Stimulated activated naive CD4-positive, alpha-beta T cell (primary cell): Measurements from ENCODE around the gene MELTF.

ENCODE experiments used
- DNase-seq, 6 experiments: peaks; one replicate each; lab custom pipeline; 2025; lab: John Stamatoyannopoulos, UW

Gene MELTF

DNA sequence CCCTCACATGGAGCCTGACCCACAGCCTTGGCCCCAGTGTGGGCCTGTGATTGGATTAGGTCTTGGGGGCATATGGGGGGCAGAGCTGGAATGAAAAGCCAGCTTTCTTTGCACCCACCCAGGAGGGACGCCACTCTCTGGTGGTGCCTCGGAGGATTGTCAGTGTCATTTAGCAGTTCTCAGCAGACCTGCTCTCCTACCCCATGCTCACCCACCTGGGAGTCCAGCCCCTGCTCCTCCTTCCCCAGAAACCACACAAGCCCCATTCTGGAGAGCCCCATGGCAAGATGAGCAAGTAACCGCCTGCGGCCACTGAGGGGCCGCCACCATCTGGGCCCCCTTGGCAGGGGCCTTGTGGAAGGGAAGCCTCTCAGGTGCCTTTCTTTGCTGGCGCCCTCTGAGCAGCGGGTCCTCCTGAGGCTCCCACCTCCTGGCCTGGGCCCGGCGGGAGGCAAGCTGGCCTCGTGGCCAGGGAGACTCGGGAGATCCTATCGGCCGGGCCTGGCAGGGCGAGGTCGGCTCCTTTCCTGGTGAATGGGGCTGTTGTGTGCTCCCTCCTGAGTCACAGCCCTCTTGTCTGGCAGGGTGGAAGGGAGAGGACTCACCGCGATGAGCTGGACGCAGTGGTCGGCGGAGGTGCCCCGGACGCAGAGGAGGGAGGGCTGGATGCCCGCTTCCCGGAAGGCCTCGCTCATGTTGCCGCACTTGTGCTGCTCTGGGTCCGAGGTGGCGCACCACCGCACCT is 2.3 kb downstream of the MELTF start:
- no peak for DNase-seq

DNA sequence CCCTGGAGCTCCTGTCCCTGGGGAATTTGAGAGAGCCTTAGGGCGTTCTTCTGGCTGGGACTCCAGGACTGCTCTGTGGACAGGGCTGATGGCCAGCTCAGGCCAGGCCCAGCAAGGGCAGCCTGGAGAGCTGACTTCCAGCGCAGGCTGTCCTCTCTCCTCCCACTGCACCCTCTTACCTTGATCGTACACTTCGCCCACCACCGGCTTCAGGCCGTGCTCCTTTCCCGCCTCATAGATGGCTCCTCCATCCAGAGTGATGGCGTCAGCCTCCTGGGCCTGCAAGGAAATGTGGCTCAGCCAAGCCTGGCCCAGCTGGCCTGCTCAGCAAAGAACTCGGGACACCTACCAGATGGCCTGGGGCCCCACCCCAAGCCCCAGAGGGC is 3.1 kb downstream of the MELTF start:
- no peak for DNase-seq

DNA sequence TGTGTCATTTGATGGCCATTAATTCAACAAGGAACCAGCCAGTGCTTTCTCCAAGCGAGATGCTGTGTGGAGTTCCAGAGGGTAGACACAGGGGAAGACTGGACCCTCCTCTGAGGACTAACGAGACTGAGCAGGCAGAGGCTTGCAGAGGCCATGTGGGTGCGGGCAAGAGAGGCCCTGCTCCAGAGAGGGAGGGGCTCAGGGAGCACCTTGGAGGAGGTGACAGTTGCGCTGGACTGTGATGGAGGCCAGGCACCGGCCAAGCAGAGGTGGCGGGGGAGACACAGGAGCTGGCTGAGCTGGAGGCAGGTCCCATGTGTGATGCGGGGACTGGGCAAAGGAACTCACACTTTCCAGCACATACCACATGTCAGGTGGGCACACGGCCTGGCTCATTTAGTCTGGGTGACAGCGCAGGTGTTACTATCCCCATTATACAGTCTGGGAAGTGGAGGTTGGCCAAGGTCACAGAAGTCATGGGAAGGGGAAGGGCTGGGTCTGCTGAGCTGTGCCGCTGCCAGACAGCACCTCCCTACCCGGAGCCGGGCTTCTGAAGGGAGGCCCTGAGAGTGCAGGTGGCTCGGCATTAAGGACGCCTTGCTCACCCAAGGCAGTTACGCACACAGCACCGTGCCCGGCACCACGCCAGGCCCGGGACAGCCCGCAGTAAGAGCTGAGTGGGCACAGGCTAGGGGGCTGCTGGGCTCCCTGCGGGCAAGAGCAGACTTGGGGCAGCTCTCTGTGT is 3.7 kb downstream of the MELTF start:
- DNase-seq: no peak

DNA sequence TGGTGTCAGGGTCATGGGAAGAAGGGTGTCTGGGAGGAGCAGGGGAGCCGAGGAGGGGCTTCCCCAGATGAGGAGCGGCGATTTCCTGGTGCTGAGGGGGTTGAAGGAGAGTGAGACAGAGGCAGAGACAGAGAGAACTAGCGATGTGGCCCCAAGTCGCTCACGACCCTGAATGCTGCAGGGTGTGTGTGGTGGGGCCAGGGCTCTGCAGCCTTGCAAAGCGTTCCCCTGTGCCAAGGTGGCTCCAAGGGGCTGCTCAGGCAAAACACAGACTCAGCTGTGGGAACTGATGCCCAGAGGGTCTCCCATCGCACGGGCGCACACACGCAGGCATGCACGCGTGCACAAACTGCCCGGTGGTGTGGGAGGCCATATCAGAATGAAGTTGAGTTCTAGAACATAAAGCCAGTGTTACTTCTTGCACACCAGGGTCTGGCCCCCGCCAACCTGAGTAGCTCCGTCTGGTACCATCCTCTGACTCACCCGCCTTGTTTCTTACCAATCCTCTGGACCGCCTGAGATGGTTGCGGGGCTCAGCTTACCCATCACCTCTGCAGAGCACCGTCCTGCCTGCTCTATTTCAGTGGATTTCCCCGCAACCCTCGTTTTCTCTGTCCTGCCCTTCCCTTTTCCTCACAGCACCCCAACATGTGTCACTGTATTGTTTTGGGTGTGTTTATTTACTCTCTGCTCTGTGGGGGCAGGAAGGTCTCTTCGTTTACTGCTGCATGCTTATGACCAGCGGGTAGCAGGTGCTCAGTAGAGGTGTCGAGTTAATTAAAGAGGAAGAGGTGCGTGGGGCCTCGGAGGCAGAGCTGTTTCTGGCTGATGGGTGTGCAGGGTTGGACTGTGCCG is 4.5 kb downstream of the MELTF start:
- DNase-seq: no peak

DNA sequence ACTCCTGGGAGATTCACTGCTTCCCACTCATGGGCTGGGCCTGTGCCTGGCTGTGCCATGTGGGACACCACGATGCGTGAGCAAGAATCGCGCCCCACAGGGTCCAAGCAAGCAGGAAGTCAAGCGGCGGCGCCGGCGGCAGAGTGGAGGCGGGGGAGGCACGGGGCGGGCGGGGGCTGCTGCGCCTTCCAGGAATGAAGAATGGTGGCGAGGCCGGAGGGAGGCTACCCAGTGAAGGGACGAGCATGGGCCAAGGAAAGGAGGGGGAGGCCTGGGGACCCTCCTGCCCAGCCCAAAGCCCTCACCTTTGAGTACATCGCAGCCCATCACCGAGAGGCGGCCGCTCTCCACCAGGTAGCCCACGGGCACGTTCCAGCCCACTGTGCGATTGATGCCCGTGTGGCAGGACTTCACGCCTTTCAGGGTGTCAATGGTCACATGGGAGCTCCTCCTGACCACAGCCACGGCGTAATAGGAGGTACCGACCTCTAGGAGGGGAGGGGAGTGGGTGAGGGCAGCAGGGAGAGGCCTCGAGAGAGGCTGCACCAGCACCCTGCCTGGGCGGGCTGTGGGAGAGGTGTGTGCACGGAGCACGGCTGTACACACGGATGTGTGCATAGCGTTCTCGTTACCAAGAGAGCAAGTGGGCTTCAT is 5.5 kb downstream of the MELTF start:
- no peak for DNase-seq

DNA sequence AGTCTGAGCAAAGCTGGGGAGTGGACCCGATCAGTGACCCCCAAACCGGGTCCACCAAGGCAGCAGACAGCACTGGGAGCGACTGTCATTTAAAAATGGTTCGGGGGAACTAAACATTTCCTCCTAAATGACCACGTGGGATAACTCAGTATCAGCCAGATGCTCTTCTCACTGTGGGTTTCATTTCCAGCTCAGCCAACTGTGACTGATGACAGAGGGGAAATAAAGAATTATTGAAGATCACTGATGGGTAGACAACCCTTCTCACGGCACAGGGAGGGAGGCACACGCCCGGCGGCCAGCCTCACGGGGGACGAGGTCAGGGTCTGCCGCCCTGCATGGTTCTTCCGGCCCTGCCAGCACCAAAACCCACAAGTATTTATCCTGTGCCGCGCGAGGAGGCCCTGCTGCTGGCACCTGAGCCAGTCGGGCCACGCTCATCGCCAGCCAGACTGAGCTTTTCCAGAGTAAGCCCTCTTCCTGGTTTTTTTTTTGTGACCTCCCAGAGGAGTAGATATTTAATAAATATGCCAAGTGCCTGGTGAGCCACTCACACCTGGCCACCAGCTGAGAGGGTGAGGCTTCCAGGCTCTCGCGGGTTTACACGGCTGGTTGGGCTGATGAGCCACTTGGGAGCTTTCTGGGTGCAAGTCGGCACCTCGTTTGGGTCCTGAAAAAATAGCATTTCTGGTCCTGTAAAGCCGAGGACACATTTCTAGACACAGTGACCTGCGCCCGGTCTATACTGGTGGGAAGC is 6.2 kb downstream of the MELTF start:
- no peak for DNase-seq

DNA sequence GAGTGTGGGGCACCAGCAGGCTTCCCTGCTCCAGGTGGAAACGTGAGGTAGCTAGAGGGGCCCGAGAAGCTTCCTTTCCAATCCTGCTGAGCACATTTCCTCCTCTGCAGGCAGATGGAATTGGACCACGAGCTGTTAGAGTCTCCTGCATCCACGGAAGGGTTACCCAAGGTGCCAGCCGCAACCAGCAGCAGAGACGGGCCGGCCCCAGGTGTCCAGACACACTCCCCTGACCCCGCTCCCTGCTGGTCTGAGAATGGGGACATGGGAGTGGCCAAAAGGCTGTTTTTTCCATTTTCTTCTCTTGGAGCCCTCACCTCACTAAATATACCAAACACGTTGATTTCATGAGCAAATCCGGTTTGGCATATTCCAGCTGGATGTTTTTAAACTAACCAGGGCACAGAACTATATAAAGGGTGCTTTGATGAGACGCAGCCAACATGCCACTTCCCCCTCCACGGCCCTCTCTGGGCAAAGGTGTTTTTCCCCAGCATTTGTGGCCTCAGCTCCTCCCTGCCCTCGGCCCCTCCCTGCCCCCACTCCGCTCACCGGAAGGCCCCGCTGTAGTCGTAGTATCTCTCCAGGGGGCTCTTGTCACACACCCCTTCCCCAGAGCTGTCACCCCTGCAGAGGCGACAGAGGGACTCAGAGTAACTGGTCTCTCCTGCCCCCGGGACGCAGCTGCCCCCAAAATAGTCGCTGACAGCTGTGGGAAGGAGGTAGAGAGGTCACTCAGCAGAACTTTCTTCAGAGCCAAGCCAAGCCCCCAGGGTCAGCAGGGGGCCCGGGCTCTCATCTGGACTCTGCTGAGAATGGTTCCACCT is 7.0 kb downstream of the MELTF start:
- no peak for DNase-seq

DNA sequence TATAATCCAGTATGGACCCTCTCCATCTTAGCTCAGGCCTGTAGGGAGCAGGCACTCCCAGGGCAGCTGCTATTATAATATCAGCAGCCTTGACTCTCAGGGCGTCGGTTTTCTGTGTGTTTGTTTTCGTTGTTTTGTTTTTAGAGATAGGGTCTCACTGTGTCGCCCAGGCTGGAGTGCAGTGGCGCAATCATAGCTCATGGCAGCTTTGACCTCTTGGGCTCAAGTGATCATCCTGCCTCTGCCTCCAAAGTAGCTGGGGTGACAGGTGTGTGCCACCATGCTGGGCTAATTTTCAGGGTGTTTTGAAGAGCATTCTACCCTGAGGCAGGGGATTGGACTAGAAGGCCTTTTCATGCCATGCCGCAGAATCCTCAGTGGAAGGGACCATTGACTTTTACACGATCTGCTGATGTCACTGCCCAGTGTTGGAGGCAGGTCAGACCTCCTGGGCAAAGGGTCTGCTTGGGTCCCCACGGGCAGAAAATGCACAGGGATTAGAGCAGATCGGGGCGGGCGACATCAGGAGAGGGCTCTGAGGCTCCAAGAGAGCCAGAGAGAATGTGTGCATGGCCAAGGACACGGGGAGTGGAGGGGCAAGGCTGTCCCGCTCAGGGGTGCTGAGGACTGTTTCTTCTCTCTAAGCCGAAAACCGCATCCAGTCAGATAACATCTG is 7.8 kb downstream of the MELTF start:
- no peak for DNase-seq

DNA sequence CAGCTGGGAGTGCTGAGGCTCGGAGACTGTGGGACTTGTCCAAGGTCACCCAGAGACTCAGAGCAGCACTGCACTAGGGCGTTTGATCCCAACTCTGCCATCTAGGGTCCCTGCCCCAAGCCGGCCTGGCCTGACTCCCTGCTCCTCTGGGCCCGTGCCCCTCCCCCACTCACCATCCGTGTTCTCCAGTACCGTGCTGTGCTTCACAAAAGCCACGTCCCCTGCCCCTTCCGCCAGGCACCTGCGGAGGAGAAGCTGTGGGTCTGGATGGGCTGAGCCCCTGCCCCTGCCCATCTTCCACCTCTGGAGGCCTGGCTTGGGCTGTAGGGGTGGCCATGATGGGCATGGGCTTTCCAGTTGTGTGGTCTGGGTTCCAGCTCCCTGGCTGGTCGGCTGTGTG is 8.4 kb downstream of the MELTF start:
- DNase-seq: no peak

DNA sequence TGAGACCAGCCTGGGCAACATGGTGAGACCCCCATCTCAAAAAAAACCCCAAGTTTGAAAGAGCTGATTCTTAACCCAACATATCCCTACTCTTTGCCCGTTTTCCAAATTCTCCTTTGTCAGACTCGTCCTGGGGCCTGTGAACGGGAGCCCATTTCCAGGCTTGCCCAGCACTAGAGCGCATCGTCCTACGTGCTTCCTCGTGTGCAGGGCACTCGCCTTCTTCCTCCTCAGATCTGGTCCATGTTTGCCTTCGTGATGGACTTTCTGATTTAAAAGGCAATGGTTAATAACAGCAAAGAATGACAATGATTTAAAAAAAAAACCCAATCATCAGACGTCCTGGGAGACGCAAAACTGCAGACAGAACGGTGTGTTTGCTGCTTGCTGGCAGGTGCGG is 10.1 kb downstream of the MELTF start:
- no peak for DNase-seq

DNA sequence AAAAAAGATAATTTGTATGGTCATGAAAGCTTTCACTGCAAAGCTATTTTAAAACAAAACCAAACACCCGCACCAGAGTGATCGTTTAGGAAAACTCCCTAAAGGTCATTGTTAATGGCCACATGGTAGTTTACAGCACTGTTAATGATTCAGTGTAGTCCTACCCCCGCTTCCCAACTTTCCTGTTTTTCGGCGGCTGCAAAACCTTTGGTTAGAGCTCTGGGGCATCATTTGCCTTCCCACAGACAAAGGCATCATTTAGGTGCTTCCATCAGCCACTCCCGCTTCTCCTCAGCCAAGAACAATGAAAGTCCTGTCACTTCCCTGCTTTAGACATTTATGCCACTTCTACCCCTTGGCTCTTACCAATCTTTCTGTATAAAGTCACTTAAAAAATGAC is 10.6 kb downstream of the MELTF start:
- DNase-seq: no peak

DNA sequence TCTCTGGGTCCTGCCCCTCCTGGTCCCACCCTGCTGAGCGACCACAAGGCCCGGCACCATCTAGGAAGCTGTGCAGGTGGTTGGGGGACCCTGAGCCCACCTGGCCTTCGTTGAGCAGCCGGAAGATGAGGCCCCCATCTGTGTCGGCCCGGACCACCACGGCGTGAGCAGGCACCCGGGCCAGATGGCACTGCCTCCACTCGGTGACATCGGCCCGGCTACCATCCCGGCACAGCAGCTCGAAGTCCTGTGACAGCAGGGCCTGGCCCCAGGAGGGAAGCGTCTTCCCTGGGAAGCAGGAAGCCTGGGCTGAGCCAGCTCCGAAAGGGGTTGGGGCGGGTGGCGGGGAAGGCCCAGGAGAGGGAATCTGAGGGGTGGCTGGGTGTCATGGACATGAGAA is 12.6 kb downstream of the MELTF start:
- no peak for DNase-seq

DNA sequence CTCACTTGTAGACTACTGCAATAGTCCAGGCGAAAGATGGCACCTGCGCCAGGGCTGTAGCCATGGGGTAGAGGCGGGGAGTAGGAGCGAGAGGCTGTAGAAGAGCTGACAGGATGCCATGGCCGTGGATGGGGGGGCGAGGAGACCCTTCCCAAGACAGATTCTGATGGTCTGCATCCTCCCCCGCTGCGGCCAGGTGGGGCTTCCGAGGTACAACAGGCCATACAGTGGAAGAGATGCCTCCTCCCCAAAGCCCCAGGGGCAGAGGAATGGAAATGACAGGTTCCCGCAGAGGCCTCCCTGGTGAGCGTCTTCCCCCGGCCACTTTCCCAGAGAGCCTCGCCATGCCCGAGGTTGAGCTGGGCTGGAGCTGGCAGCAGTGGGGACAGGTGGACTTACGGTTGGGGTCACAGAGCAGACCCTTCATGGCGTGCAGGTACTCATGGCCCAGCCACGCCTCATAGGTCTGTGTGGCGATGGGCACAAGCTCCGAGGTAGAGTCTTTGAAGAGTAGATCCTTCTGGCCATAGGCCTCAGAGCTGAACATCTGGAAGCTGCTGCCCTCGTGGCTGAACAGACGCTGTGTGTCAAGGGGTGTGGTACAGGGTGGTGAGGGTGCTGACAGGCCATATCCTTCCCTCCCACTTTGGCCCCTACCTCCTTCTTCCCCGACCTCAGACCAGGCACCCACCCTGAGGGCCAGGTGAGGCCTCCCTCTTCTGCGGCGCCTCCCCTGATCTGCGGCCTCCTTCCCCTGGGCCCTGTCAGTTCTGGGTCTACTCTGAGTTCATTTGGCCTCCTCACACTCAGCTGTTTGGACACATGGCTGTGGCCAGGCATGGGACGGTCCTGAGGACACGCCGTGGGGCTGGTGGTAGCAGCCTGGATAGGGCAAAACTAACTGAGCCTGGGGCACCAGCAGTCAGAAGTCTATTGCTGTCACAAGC is 13.6 kb downstream of the MELTF start:
- DNase-seq: no peak

DNA sequence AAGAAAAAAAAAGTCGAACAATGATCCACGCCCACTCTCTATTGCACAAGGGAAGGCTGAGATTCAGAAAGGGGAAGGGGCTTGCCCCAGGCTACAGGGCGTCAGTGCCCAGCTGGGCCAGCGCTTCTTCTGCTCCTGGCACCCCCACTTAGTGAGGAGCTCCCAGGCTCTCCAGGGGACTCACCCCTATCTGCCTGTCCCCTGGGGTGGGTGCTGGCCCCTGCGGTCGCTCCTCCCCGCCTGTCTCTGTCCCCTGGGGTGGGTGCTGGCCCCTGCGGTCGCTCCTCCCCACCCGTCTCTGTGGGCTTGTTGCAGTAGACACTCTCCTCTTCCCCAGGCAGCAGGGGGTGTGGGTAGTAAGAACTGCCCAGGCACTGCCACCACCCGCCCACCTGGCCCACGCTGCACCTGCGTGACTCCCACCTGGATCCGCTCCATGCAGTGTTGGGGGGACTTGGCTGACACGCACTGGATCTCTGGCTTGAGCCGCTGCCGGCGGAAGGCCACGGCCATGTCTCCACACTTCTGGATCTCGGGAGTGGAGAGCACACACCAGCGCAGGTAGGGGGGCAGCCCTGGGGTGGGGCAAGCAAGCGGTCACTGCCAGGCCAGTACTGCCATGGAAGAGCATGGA is 14.6 kb downstream of the MELTF start:
- no peak for DNase-seq

DNA sequence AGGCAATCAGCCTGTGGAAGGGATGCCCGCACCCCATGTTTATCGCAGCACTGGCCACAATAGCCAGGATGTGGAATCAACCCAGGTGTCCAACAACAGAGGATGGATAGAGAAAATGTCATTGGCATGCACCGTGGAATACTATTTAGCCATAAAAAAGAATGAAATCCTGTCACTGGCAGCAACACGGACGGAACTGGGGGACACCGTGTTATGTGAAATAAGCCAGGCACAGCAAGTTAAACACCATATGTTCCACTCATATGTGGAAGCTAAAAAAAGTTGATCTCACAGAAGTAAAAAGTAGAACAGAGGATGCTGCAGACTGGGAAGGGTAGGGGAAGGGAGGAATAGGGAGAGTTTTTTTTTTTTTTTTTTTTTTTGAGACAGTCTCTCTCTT is 15.6 kb downstream of the MELTF start:
- no peak for DNase-seq

DNA sequence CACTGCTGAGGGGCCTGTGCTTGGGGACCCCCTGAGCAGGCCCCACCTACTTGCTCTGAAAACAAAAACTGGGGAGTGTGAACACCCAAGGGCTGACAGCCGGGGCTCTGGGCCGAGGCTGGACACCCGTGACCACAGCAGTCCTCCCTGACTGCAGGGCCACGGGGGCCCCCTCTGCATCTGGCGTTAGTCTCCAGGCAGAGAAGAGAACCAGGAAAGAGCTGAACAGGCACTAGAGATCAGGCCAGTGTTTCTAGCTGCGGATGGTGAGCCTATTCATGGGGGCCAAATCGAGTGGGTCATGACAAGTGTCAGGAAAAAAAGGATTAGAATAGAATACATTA is 17.1 kb downstream of the MELTF start:
- no peak for DNase-seq

DNA sequence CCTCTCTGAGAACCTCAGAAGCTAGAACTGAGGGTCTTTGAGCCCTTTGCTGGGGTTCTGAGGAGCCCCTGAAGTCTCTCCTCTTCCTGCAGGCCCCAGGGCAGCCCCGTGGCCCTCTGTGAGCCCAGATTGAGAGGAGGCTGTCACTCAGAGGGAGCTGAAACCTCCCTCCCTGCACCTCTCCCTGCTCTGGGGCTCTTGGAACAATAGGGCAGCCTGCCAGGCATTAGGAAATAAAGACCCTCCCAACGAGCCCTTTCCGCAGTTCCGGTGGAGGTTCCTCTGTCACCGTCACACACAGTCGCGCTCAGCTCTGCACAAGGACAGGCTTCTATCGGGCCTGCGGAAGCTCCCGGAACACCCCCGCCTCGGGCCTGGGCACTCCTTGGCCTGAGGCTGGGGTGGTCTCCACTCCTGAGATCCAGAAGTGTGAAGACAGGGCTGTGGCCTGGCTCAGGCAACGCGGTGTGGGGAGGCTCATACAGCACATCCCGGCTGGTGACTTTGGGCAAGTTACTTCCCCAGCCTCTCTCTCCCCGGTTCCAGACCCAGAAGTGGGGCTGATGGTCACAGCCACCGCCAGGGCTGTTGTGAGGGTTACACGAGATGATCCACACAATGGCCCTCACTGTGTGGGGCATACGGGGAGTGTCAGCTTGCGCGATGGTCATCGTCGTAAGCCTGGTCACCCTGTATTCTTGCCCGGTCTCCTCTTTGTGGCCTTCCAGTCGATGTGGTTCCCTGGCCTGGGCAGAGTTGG is 17.7 kb downstream of the MELTF start:
- DNase-seq: no peak
